Measurements from ENCODE around the gene ZFYVE27.

ZFYVE27 gene

DNA sequence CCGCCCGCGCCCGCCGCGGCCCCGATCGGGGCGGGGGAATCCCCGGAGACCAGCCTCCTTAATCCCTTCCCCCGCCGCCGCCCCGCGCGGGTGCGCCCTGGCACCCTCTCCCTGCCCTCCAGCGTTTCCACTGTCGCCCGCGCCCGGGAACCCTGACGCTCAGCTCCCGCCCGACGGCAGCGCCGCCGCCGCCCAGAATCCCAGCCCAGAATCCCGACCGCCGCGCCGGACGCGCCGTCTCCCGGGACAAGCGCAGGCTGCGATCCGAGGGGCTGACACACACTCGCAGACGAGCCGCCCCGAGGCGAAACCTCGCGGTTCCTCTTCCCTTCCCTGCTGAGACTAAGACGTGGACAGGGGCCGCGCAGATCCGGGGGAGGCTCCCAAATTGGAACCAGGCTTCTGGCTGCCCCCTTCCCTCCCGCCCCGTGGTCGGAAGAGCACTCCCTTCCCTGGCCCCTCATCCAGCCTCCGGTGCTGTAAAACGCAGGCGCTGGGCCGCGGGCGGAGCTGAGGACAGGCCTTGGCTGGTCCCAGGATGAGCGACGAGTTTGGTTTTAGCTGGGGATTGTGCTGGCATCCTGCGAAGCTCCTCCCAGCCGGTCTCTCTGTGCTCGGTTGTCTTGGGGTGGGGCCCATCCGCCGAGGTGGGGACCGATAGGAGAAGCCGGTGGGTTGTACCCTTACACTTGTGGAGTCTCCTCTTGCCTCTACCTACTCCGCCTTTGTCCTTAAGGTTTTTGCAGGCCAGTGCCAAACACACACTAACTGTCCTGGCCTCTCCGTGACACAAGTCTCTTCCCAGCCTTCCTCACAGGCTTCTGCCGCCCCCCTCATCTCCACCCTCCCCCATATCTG, 22.3 kb upstream of the ZFYVE27 start (continued):
- TF ChIP-seq ZNF132 (tag by site-specific recombination; IDR thresholded peaks at IDR 0.05; ENCODE audit: borderline replicate concordance) = no peak
- TF ChIP-seq OSR2 (tag by site-specific recombination; IDR thresholded peaks at IDR 0.05) = no peak
- peak; percentile 66 for TF ChIP-seq ZNF501 (tag by site-specific recombination; IDR thresholded peaks at IDR 0.05)
- no peak for TF ChIP-seq ZSCAN16 (tag by site-specific recombination; IDR thresholded peaks at IDR 0.05)
- no peak for TF ChIP-seq ZNF837 (tag by site-specific recombination; IDR thresholded peaks at IDR 0.05)
- no peak for TF ChIP-seq ZNF324 (tag by site-specific recombination; IDR thresholded peaks at IDR 0.05)
- no peak for TF ChIP-seq GLI2 (tag by site-specific recombination; IDR thresholded peaks at IDR 0.05; ENCODE audit: borderline replicate concordance, low read depth)
- no peak for TF ChIP-seq ZNF624 (tag by site-specific recombination; IDR thresholded peaks at IDR 0.05)
- TF ChIP-seq, protein P1, sequence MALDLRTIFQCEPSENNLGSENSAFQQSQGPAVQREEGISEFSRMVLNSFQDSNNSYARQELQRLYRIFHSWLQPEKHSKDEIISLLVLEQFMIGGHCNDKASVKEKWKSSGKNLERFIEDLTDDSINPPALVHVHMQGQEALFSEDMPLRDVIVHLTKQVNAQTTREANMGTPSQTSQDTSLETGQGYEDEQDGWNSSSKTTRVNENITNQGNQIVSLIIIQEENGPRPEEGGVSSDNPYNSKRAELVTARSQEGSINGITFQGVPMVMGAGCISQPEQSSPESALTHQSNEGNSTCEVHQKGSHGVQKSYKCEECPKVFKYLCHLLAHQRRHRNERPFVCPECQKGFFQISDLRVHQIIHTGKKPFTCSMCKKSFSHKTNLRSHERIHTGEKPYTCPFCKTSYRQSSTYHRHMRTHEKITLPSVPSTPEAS (tag by site-specific recombination; IDR thresholded peaks at IDR 0.05) = peak; percentile 30; the same call in 1 of the 2 replicates
- TF ChIP-seq, protein P2, sequence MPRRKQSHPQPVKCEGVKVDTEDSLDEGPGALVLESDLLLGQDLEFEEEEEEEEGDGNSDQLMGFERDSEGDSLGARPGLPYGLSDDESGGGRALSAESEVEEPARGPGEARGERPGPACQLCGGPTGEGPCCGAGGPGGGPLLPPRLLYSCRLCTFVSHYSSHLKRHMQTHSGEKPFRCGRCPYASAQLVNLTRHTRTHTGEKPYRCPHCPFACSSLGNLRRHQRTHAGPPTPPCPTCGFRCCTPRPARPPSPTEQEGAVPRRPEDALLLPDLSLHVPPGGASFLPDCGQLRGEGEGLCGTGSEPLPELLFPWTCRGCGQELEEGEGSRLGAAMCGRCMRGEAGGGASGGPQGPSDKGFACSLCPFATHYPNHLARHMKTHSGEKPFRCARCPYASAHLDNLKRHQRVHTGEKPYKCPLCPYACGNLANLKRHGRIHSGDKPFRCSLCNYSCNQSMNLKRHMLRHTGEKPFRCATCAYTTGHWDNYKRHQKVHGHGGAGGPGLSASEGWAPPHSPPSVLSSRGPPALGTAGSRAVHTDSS (tag by site-specific recombination; IDR thresholded peaks at IDR 0.05) = no peak
- no peak for TF ChIP-seq ZNF133 (tag by site-specific recombination; IDR thresholded peaks at IDR 0.05)
- no peak for TF ChIP-seq PRDM1 (tag by site-specific recombination; IDR thresholded peaks at IDR 0.05)
- peak; percentile 99 for TF ChIP-seq ZBTB17 (tag by site-specific recombination; IDR thresholded peaks at IDR 0.05)
- TF ChIP-seq REPIN1 (tag by site-specific recombination; IDR thresholded peaks at IDR 0.05; ENCODE audit: low read depth) = 0 out of 2 replicates have a peak, but pooled peaks have one; percentile 18
- 0 out of 2 replicates have a peak, but pooled peaks have one; percentile 9 for TF ChIP-seq KLF7 (tag by site-specific recombination; IDR thresholded peaks at IDR 0.05; ENCODE audit: borderline replicate concordance)
- TF ChIP-seq, protein P3, sequence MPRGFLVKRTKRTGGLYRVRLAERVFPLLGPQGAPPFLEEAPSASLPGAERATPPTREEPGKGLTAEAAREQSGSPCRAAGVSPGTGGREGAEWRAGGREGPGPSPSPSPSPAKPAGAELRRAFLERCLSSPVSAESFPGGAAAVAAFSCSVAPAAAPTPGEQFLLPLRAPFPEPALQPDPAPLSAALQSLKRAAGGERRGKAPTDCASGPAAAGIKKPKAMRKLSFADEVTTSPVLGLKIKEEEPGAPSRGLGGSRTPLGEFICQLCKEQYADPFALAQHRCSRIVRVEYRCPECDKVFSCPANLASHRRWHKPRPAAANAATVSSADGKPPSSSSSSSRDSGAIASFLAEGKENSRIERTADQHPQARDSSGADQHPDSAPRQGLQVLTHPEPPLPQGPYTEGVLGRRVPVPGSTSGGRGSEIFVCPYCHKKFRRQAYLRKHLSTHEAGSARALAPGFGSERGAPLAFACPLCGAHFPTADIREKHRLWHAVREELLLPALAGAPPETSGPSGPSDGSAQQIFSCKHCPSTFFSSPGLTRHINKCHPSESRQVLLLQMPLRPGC (tag by site-specific recombination; IDR thresholded peaks at IDR 0.05) = peak; percentile 39; the same call in 1 of the 2 replicates
- TF ChIP-seq, protein P4, sequence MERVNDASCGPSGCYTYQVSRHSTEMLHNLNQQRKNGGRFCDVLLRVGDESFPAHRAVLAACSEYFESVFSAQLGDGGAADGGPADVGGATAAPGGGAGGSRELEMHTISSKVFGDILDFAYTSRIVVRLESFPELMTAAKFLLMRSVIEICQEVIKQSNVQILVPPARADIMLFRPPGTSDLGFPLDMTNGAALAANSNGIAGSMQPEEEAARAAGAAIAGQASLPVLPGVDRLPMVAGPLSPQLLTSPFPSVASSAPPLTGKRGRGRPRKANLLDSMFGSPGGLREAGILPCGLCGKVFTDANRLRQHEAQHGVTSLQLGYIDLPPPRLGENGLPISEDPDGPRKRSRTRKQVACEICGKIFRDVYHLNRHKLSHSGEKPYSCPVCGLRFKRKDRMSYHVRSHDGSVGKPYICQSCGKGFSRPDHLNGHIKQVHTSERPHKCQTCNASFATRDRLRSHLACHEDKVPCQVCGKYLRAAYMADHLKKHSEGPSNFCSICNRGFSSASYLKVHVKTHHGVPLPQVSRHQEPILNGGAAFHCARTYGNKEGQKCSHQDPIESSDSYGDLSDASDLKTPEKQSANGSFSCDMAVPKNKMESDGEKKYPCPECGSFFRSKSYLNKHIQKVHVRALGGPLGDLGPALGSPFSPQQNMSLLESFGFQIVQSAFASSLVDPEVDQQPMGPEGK (tag by site-specific recombination; IDR thresholded peaks at IDR 0.05) = peak; percentile 77; the same call in 1 of the 2 replicates
- peak; percentile 63 for TF ChIP-seq ZFP37 (tag by site-specific recombination; IDR thresholded peaks at IDR 0.05)
- no peak for TF ChIP-seq ZNF707 (tag by site-specific recombination; IDR thresholded peaks at IDR 0.05)
- no peak for TF ChIP-seq ZNF37A (tag by site-specific recombination; IDR thresholded peaks at IDR 0.05)
- no peak for TF ChIP-seq ZNF433 (tag by site-specific recombination; IDR thresholded peaks at IDR 0.05; ENCODE audit: low read depth)
- no peak for TF ChIP-seq ZNF366 (tag by site-specific recombination; conservative IDR thresholded peaks at IDR 0.05)
- TF ChIP-seq, protein P5, sequence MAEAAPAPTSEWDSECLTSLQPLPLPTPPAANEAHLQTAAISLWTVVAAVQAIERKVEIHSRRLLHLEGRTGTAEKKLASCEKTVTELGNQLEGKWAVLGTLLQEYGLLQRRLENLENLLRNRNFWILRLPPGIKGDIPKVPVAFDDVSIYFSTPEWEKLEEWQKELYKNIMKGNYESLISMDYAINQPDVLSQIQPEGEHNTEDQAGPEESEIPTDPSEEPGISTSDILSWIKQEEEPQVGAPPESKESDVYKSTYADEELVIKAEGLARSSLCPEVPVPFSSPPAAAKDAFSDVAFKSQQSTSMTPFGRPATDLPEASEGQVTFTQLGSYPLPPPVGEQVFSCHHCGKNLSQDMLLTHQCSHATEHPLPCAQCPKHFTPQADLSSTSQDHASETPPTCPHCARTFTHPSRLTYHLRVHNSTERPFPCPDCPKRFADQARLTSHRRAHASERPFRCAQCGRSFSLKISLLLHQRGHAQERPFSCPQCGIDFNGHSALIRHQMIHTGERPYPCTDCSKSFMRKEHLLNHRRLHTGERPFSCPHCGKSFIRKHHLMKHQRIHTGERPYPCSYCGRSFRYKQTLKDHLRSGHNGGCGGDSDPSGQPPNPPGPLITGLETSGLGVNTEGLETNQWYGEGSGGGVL (tag by site-specific recombination; IDR thresholded peaks at IDR 0.05) = peak; percentile 92
- TF ChIP-seq, protein P6, sequence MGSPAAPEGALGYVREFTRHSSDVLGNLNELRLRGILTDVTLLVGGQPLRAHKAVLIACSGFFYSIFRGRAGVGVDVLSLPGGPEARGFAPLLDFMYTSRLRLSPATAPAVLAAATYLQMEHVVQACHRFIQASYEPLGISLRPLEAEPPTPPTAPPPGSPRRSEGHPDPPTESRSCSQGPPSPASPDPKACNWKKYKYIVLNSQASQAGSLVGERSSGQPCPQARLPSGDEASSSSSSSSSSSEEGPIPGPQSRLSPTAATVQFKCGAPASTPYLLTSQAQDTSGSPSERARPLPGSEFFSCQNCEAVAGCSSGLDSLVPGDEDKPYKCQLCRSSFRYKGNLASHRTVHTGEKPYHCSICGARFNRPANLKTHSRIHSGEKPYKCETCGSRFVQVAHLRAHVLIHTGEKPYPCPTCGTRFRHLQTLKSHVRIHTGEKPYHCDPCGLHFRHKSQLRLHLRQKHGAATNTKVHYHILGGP (tag by site-specific recombination; IDR thresholded peaks at IDR 0.05) = no peak
- TF ChIP-seq, protein P7, sequence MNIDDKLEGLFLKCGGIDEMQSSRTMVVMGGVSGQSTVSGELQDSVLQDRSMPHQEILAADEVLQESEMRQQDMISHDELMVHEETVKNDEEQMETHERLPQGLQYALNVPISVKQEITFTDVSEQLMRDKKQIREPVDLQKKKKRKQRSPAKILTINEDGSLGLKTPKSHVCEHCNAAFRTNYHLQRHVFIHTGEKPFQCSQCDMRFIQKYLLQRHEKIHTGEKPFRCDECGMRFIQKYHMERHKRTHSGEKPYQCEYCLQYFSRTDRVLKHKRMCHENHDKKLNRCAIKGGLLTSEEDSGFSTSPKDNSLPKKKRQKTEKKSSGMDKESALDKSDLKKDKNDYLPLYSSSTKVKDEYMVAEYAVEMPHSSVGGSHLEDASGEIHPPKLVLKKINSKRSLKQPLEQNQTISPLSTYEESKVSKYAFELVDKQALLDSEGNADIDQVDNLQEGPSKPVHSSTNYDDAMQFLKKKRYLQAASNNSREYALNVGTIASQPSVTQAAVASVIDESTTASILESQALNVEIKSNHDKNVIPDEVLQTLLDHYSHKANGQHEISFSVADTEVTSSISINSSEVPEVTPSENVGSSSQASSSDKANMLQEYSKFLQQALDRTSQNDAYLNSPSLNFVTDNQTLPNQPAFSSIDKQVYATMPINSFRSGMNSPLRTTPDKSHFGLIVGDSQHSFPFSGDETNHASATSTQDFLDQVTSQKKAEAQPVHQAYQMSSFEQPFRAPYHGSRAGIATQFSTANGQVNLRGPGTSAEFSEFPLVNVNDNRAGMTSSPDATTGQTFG (tag by site-specific recombination; IDR thresholded peaks at IDR 0.05; ENCODE audit: borderline replicate concordance) = no peak
- TF ChIP-seq ZNF785 (tag by site-specific recombination; IDR thresholded peaks at IDR 0.05) = 0 out of 2 replicates have a peak, but pooled peaks have one; percentile 9
- TF ChIP-seq ZFP41 (tag by site-specific recombination; IDR thresholded peaks at IDR 0.05; ENCODE audit: borderline replicate concordance) = no peak

Measured in HEK293 (cell line).